Activated CD4-positive, alpha-beta T cell treated with anti-CD3 and anti-CD28 coated beads, Interleukin-2, amount 50 U/mL, for 16 hours (primary cell): ENCODE results near the gene TRIM2.

Experiments
- DNase-seq: peaks from one replicate; pipeline ENCODE4 v3.0.0-alpha.2; 2020

TRIM2 gene

DNA sequence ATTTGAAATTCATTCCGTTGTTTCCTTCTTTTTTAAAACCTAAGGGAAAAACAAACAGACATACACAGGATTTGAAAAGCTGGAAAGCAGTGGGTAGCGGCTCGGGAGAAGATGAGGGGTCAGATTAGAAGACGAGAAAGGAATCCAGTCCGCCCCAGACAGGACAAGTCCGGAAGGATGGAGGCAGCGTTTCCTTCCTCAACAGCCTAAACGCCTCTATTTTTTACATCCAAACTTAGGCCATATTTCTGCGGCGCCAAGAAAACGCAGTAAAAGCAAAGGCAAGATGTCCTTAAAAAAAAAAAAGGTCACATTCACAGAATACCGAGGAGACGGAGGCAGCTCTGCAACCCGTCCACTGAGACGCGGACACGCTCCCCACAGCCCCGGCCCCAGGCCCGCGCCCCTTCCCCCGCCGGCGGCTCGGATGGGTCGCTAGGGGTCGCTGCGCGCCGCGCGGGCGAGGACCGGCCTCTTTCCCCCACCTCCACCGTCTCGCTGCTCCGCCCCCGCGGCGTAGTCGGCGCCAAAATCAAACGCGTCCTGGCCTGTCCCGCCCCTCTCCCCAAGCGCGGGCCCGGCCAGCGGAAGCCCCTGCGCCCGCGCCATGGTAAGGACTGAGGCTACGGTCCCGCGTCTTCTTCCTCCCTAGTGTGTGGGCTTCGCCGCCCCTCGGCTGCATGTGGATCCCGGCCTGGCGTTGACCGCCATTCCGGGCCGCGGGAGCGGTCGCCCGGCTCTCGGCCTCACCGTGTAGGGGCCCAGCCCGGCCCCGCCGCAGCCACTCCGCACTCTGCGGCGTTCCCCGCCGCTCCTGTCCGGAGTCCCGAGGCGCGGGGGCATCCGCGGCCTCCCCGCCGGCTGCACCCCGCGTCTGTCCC, 140.1 kb downstream of the TRIM2 start, which contains the start of gene MND1:
Gene MND1 (plus strand): TSS at position 558 of the 881 bp plus-strand sequence. CDS start 50 bp downstream, at position 608.
- peak; percentile 95 for DNase-seq

DNA sequence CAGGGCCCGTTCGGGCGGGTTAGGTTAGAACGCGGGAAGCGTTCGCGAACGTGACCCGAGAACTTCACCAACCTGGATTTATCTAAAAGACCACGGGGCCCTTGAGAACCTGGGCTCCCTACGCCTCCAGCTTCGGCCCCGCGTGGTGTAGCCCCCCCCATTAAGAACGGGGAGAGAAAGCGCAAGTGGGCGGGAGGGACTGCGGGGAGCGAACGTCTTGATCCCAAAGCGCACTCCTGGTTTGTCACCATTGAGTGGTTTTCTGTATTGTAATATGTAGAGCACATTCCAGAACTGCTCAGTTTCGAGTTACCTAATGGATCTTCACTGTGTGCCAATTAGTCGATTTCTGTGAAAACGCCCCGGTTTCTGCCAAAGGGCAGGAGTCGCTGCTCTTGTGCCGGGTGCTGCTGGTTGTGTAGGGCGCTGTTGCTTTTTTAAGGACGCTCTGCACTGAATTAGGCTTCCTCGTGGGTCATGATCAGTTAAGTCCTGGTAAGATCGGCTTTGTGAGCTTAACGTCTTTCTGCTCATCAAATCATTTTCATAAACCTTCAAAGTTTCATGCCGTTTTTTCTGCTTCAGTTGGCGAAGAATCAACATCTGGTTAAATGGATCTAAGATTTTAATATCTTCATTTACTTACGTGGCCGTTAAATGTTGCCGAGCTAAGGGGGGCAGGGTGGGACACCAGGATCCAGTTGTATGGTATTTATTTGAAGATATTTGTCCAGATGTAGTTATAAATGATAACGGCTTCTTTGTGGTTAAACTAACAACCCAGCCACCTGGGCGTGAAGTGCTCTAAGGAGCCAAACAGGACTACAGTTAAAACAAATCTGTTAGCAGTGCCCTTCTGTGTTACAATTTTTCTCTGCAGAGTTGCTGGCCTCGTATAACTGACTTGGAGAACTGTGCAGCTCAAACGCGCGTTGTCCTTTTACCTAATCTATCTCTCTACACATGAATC, 141.1 kb downstream of the TRIM2 start:
- DNase-seq, result peak; percentile 69

DNA sequence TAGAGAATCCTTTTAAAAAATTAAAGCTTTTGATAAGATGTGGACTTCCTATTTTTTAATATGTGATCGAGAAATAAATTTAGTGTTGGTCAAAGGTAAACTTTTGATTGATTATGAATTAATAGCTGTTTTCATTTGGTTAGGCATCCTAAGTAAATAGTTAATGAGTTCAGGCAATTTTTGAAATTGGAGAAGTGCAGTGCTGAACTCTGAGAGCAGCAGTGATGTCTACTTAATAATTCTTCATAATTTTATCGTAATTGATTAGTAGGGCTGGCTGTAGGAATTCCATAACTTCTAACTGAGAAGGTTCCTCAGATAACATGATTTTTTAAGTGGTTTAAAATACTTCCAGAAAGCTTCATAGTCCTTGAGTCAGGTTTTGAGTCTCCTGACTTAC, 141.8 kb downstream of the TRIM2 start:
- DNase-seq, result no peak

DNA sequence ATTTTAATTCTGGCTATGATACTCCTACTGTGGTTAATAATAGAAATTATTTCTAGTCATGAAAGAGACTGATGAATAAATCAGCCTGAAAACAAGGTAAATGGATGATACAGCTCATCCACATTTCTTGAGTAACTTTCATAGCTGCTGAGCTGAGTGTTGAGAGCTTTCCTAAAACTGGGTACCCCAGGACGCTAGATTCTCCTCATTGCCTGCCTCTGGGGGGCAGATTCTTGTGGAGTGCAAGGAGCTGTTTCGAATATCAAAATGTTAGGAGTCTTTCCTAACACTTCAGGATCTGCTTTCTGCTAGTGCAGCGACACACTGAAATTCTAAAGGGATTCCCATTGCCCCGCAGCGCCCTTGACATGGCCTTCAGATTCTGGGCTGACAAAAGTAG, 142.3 kb downstream of the TRIM2 start:
- DNase-seq, result no peak

DNA sequence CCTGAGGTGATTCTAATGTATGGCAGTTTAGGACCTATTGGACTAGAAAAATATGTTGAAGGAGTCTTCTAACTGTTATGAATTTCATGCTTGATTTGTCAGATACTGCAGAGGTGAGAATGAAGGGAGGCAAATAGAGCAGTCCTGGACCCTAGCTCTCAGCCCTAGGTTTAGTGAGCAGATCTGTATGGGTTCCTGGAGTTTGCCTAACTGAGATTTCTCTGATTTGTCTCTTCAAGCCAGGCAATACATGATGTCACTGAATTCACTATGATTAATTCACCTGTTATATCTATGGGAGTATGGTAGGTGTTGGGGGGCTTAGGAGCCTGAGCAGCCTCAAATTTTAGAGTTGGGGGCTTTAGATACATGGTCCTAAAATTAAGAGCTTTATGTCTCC, 142.9 kb downstream of the TRIM2 start:
- DNase-seq, result no peak

DNA sequence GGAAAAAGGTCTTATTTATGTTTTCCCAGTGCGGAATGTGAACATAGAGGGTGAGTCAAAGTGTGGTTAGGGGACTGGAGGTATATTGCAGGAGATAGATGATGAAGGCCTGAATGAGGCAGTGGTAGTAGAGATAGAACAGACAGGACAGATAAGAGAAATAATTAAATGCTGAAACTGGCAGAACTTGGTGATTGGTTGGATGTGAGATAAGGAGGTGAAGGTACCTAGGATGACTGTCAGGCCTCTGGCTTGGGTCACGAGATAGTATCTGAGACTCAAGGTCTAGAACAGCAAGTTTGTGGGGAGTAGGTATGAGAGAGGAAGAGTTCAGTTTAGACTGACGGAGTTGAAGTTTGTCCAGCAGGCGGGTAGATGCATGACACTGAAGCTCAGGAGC, 143.8 kb downstream of the TRIM2 start:
- no peak for DNase-seq

DNA sequence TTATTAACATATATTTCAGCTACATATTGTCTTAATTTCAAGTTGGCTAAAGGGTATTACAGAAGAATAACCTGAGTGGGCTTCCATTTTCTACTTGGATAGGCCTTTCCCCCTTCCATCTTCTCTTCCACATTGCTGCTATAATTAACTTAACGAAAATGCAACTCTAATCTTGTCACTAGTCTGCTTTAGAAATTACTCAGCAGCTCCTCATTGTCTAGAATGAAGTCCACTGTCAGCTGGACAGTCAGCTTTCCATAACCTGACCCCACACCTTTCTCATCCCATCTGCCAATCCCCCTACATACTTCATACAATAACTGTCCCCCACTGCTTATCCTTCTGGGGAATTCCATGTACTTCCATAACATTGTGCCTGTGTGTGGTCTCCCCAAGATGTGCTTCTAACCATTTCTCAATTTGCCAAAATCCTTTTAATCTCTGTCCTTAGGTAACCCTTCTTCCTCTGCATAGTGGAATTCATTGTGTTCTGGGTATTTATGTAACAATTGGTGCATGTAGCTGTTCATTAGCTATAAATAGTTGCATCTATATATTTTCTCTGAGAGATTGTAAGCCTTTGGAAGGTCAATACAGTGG, 145.1 kb downstream of the TRIM2 start:
- no peak for DNase-seq

DNA sequence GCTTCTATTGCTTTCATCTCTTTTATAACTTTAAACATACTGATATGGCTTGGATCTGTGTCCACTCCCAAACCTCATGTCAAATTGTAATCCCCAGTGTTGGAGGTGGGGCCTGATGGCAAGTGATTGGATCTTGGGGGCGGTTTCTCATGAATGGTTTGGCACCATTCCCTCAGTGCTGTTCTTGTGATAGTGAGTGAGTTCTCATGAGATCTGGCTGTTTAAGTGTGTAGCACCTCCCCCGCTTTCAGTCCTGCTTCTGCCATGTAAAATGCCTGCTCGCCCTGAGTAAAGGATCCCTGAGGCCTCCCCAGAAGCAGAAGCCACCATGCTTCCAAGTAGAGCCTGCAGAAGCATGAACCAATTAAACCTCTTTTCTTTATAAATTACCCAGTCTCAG, 157.9 kb downstream of the TRIM2 start:
- DNase-seq, result no peak

DNA sequence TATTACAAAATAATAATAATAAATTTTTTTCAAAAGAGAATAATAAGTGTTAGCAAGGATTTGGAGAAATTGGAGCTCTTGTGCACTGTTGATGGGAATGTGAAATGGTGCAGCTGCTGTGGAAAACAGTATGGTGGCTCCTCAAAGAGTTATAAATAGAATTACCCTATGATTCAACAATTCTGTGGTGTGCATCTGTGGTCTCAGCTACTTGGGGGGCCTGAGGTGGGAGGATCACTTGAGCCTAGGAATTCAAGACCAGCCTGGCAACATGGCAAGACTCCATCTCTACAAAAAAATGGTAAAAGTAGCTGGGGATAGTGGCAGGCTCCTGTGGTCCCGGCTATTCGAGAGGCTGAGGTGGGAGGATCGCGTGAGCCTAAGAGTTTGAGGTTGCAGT, 159.8 kb downstream of the TRIM2 start:
- no peak for DNase-seq

DNA sequence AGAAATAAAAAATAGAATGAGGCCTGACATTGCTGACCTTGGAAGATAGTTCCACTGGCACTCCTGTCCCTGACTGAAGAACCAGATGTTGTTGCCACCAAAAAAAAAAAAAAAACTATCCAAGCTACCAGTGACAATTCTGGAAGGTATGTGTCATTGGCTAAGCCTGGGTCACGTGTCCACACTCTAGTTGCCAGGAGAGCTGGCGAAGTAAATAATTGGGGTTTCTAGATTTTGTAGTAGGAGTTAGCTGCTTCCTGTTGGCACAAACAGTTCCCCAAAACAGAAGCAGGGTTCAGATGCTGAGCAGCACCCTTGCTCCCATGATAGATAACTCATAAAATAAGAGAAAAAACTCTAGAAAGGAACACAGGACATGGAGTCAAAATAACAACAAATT, 160.8 kb downstream of the TRIM2 start:
- no peak for DNase-seq

DNA sequence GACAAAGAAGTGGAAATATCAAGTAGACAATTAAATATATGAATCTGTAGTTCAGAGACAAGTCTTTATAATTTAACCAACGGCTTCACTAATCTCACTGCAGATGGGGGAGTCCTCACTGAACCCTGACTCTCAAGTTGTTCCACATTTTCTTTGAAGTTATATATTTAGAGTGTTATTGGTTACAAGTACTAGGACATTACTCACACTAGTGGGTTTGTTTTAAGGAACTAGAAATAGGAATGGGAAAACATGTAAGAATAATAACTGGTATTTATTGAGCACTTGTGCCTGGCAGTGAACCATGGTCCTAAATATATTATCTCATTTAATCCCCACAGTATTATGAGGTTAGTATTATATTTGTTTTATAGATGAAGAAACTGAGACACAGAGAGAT, 162.2 kb downstream of the TRIM2 start:
- no peak for DNase-seq

DNA sequence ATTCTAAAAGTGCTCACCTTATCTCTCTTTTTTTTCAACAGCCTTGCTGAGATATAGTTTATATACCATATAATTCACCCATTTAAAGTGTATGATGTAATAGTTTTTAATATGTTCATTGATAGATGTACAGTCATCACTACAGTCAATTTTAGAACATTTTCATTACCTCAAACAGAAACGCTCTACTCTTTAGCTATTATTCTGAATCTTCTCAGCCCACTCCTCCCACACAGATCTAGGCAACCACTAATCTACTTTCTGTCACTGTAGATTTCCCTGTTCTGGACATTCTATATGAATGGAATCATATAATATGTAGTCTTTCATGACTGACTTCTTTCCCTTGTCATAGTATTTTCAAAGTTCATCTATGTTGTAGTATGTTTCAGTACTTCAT, 162.8 kb downstream of the TRIM2 start:
- no peak for DNase-seq

DNA sequence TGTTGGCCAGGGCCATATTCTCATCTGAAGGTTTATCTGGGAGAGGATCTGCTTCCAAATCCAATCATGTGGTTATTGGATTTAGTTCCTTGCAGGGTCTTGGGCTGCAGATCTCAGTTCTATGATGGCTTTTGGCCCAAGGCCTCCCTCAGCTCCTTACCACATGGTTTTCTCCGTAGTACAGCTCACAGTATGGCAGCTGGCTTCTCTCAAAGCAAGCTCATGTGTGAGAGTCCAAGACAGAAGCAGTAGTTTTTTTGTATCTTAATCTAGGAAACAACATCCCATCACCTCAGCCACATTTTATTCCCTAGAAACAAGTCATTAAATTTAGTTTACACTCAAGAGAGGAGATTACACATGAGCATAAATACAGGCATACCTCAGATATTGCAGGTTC, 164.8 kb downstream of the TRIM2 start:
- DNase-seq, result no peak

DNA sequence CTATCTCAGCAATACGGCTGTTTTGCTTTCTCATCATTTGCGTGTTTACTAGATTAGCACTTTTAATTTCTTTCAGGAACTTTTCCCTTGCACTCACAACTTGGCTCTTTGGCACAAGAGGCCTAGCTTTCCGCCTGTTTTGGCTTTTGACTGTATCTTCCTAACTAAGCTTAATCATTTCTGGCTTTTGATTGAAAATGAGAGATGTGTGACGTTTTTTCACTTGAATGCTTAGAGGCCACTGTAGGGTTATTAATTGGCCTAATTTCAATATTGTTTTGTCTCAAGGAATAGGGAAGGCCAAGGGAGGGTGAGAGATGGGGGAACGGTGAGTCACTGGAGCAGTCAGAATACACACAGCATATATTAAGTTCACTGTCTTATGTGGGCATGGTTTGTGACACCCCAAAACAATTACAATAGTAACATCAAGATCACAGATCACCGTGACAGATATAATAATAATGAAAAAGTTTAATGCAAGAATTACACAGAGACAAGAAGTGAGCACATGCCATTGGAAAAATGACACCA, 167.5 kb downstream of the TRIM2 start:
- peak; percentile 54 for DNase-seq

DNA sequence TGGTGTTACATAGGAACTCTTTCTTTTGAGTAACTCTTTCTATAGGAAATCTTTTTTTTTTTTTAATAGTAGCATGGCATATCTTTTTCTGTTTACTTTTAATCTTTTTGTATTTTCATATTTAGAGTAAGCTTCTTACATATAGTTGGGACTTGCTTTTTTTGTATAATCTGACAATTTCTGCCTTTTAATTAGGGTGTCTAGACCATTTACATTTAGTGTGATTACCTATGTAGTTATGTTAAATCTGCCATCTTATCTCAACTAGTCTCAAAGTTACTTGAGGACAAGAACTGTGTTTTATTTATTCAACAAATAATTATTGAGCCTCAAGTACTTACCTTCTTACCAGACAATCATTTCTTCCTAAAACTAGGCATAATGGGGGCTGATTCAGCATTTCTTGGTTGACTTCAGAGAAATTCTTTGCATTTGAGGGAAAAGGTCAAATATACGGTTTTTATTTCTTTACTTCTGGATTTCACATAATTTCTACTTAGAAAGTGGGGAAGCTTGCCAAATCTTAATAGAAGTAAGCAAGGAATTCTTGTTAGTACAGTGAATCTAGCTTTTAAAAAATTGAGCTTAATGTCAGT, 168.8 kb downstream of the TRIM2 start:
- no peak for DNase-seq

DNA sequence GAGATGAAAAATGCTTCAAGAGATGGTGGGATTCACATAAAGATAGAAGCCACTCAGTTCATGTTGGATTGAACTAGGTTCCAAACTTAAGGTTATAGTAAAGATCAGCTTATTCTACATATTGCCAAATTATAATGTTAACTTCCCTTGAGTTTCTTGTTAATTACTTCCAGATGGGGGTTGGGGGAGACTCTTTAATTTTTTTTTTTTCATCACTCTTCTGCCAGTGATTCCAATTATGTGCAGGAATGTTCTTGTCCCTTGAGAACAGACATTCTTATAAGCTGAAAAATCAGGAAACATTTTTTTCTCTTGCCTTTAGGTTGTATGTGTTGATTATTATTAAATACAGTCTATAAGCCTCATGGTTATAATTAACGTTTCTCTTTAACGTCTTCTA, 170.2 kb downstream of the TRIM2 start:
- no peak for DNase-seq

DNA sequence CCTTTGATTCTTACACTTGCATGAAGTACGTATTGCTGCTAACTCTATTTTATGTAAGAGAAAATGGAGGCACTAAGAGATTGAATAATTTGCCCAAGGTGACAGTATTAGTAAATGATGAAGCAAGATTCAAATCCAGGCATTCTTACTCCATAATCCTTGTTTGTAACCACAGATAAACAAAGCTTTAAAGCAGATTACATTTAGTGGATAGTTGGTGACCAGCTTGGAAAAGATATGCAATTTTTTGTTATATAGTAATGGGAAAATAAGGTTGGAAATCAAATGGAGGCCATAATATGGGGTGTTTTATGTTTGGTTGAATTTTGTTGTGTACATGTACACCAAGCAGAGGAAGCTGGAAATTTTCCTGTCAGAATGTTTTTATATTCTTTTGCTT, 171.1 kb downstream of the TRIM2 start:
- DNase-seq, result no peak

DNA sequence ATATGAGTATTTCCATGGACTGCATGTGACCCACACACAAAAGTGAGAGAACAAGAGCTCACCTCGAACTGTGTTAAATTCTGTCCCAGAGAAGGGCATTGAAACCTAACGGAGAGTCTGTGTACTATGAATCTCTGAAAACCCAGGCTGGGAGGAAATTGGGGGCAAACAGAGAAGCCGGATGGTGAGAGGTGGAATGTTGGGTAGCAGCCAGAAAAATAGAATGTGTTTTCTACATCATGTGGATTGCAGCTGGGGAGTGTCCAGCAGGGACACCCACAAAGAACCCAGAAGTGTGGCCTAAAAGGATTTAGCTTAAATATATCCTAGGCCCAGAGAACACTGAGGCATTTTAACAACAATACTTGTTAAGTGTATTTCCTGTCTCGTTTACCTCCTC, 178.9 kb downstream of the TRIM2 start:
- no peak for DNase-seq

DNA sequence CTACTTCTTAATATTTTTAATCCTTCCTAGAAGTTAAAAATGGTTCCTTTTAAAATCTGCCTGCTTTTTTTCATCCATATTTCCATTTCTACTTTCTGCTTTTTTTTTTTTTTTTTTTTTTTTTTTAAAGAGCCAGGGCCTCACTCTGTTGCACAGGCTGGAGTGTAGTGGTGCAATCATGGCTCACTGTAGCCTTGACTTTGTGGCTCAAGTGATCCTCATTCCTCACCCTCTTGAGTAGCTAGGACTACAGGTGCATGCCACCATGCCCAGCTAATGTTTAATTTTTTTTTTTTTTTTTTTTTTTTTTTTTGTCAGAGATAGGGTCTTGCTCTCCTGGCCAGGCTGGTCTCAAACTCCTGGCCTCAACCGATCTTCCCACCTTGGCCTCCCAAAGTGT, 179.9 kb downstream of the TRIM2 start:
- no peak for DNase-seq

DNA sequence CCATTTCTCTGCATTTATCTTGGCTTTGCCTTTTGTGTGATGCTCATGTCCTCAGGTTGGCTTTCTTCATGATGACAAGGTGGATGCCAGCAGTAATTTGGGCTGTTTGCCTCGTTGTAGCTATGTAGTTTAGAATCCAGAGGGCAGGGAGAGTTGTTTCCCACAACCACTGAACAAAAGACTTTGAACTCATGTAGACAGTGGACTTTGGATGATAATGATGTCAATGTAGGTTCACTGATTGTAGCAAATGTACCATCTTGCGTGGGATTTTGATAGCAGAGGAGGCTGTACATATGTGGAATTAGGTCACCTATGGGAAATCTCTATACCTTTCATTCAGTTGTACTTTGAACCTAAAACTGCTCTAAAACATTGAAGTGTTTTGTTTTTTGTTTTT, 181.5 kb downstream of the TRIM2 start:
- DNase-seq, result no peak

DNA sequence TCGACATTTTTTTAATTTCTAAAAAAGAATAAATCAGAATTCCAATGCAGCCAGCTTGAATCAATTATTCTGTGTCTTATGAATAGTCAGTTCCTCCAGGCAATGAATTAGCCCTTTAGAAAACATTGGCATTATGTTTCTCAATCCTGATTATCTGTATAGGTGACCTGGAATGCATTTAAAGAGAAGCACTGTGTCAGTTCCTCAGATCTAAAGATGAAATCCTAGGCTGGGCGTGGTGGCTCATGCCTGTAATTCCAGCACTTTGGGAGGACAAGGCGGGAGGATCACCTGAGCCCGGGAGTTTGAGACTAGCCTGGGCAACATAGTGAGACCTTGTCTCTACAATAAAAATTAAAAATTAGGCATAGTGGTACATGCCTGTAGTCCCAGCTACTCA, 183.7 kb downstream of the TRIM2 start:
- DNase-seq, result no peak
